Brain microvascular endothelial cell (primary cell): ENCODE measurements around the gene BEAN1.
"Not testable (repeated sequence)": the region's sequence is repeated elsewhere in the genome, so short reads cannot be mapped to it uniquely, and the experiment has no call there.

Experiments
- DNase-seq: peaks from one replicate; pipeline ENCODE4 v3.0.0-alpha.2; 2020
- H3K27ac ChIP-seq: fragments of 250-450 bp; sonication (Bioruptor Pico); 2 replicates; pipeline ENCODE4 v1.5.1; 2020; ENCODE audit warnings: mild to moderate bottlenecking, moderate library complexity
- H3K27me3 ChIP-seq: fragments of 250-450 bp; sonication (Bioruptor Pico); replicated peaks from 2 replicates; pipeline ENCODE4 v1.5.1; 2020; ENCODE audit warnings: mild to moderate bottlenecking
- H3K36me3 ChIP-seq: fragments of 250-450 bp; sonication (Bioruptor Pico); replicated peaks from 2 replicates; pipeline ENCODE4 v1.5.1; 2020; ENCODE audit warnings: mild to moderate bottlenecking
- H3K4me3 ChIP-seq: 2 replicates; pipeline ENCODE4 v1.5.1; 2011; ENCODE audit warnings: low read depth, mild to moderate bottlenecking, control low read depth, low read length, moderate library complexity
- CTCF ChIP-seq: IDR thresholded peaks from 2 replicates; pipeline ENCODE4 v1.5.1; 2011; ENCODE audit warnings: low read depth, mild to moderate bottlenecking, moderate library complexity, low read length, control low read depth, inconsistent platforms; ENCODE audit errors: missing control alignments
- in situ Hi-C: cut with HindIII; loops from 2 replicates; pipeline ENCODE4 v1.10.0; 2017; ENCODE audit warnings: low sequenced_read_pairs, low pct_ligation_motif_present

The BEAN1 gene

GRCh38 chr16:66490774-66491715 lies 64.0 kb downstream of the BEAN1 start:
- H3K36me3 ChIP-seq: no peaks in the 10 kb centered on the region
- in situ Hi-C loops: no loop called here
- H3K27me3 ChIP-seq: no peaks in the 10 kb centered on the region
- H3K27ac ChIP-seq: no peak overlapping the region
- TF ChIP-seq CTCF: no peak
- no peak overlapping the region for H3K4me3 ChIP-seq
- DNase-seq: no peak

- no peaks in the 10 kb centered on the region for H3K36me3 ChIP-seq
- in situ Hi-C loops: no loop called here
- TF ChIP-seq CTCF: no peak
- H3K27me3 ChIP-seq: no peaks in the 10 kb centered on the region
- H3K27ac ChIP-seq: no peak overlapping the region
- no peak overlapping the region for H3K4me3 ChIP-seq
- DNase-seq: no peak
Measured at GRCh38 chr16:66491716-66492064, 64.6 kb downstream of the BEAN1 start.

DNA sequence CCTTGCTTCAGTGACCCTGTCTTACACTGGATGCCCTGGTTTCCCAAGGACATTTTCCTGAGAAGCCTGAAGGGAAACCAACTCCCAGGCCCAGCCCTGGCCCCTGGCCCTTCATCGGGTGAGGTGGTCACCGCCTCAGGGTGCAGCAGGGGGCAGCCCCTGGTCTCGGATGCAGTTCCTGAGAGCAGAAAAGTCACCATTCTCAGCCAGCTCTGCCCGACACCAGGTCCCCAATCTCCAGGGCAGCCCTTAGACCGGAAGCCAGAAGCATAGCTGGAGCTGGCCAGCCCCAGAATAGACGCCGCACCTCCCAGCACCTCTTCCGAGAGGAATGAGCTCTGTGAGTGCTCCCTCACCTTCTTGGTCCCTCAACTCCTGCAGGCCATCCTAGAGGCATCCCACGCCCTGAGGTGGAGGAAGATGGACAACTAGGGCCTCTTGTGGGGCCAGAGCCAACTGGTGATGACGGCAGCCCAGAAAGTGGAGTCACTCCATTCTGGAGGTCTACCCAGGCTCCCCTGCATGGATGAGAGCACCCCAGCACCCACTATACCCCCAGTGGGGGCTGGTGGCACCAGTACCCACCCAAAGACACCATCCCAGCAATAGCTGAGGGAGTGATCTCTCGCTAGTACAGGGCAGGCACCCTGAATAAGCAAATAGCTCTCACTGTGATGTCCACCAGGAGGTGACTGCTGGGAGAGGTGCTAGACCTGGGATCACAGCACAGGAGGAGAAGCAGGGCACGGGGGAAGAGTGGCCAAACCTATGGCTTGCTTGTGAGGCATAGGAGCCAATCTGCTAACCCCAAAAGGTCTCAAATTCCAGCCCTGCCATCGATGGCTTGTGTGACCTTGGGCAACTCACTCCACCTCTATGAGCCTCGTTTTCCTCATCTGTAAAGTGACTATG lies 66.7 kb downstream of the BEAN1 start:
- H3K27ac ChIP-seq: no peak overlapping the region
- H3K36me3 ChIP-seq: no peaks in the 10 kb centered on the region
- in situ Hi-C loops: no loop called here
- no peaks in the 10 kb centered on the region for H3K27me3 ChIP-seq
- no peak for TF ChIP-seq CTCF
- no peak overlapping the region for H3K4me3 ChIP-seq
- DNase-seq: no peak

DNA sequence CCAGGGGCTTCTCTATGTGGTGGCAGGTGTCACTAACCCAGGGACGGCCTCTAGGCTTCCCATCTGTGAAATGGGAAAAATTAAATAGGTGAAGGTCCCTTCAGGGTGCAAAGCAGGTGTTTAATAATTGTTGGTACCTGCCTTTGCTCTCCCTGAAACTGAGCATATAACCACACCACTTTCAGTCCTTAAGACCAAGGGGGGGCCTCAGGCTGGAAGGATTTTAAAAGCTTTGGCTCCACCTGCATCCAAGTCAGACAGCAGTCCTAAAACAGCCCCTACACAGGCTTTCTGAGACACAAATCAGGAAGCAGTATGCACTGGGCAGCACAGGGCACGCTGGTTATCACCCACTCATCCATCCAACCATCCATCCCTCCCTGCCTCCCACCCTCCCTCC lies 67.8 kb downstream of the BEAN1 start:
- H3K36me3 ChIP-seq: no peaks in the 10 kb centered on the region
- no peak for DNase-seq
- no peak for TF ChIP-seq CTCF
- H3K27ac ChIP-seq: no peak overlapping the region
- in situ Hi-C loops: no loop called here
- H3K27me3 ChIP-seq: no peaks in the 10 kb centered on the region
- no peak overlapping the region for H3K4me3 ChIP-seq

- H3K4me3 ChIP-seq: no peak overlapping the region
- no peak for TF ChIP-seq CTCF
Measured at GRCh38 chr16:66495440-66495839, 68.3 kb downstream of the BEAN1 start.

DNA sequence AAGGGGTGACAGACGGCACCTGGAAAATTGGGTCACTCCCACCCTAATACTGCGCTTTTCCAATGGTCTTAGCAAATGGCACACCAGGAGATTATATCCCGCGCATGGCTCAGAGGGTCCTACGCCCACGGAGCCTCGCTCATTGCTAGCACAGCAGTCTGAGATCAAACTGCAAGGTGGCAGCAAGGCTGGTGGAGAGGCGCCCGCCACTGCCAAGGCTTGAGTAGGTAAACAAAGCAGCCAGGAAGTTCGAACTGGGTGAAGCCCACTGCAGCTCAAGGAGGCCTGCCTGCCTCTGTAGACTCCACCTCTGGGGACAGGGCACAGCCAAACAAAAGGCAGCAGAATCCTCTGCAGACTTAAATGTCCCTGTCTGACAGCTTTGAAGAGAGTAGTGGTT lies 69.1 kb downstream of the BEAN1 start:
- H3K4me3 ChIP-seq, DNase-seq, H3K27me3 ChIP-seq, H3K27ac ChIP-seq, in situ Hi-C loops, H3K36me3 ChIP-seq: not testable (repeated sequence)

More at GRCh38 chr16:66495440-66495839, 68.3 kb downstream of the BEAN1 start:
- no peak overlapping the region for H3K27ac ChIP-seq
- in situ Hi-C loops: no loop called here
- H3K27me3 ChIP-seq: no peaks in the 10 kb centered on the region
- no peak for DNase-seq
- no peaks in the 10 kb centered on the region for H3K36me3 ChIP-seq

- H3K36me3 ChIP-seq, H3K27ac ChIP-seq, in situ Hi-C loops, H3K4me3 ChIP-seq, H3K27me3 ChIP-seq, DNase-seq: not testable (repeated sequence)
Measured at GRCh38 chr16:66497921-66498320, 70.8 kb downstream of the BEAN1 start.

DNA sequence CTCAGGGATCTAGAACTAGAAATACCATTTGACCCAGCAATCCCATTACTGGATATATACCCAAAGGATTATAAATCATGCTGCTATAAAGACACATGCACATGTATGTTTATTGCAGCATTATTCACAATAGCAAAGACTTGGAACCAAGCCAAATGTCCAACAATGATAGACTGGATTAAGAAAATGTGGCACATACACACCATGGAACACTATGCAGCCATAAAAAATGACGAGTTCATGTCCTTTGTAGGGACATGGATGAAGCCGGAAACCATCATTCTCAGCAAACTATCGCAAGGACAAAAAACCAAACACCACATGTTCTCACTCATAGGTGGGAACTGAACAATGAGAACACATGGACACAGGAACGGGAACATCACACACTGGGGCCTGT lies 74.5 kb downstream of the BEAN1 start:
- in situ Hi-C loops, H3K36me3 ChIP-seq, H3K27me3 ChIP-seq, DNase-seq, H3K4me3 ChIP-seq, H3K27ac ChIP-seq: not testable (repeated sequence)
